ENCODE results near the gene GIGYF1. TPM values are rescaled to one million over a fixed set of nuclear protein-coding genes. Genes with fewer than 3 reads are reported as not detected.

GIGYF1 gene
- total and polyA plus RNA-seq, 2 of the 8 experiments (the other 6 are each of a cell fraction or from before 2014, with no cell fraction given): 24.1 to 99.3 TPM

- TF ChIP-seq HDAC2 (IDR thresholded peaks at IDR 0.05; ENCODE audit: borderline replicate concordance in 1 of 2, low read depth in 2 of 2, low read length in 2 of 2): no peak
- TF ChIP-seq RXRA (IDR thresholded peaks at IDR 0.05; ENCODE audit: insufficient read depth, low read depth, low read length): no peak
- TF ChIP-seq ATF2 (IDR thresholded peaks at IDR 0.05; ENCODE audit: low read length): no peak
- TF ChIP-seq USF2 (IDR thresholded peaks at IDR 0.05; ENCODE audit: low read length): no peak
- TF ChIP-seq SRF (IDR thresholded peaks at IDR 0.05; ENCODE audit: low read depth, low read length): no peak
- TF ChIP-seq SIX5 (IDR thresholded peaks at IDR 0.05; ENCODE audit: low read depth, low read length): no peak
- no peak for TF ChIP-seq YY1 (IDR thresholded peaks at IDR 0.05; ENCODE audit: low read depth, low read length)
Measured at GRCh38 chr7:100687261-100687660, 6.8 kb downstream of the GIGYF1 start (continued).

Data from H1 (cell line).